Hepatocyte (in vitro differentiated cells): Measurements from ENCODE around the gene KDM4B.

ENCODE experiments used
- EZH2 ChIP-seq: fragments of 200-600 bp; sonication (generic); IDR thresholded peaks from 2 replicates; pipeline ENCODE4 v1.6.1; 2016; ENCODE audit warnings: antibody characterized with exemption, mild to moderate bottlenecking, borderline replicate concordance
- EZH2phosphoT487 ChIP-seq: fragments of 200-600 bp; sonication (generic); IDR thresholded peaks from one replicate; pipeline ENCODE4 v1.6.1; 2018; ENCODE audit warnings: antibody characterized with exemption, mild to moderate bottlenecking, low read depth, moderate library complexity; ENCODE audit not compliant: unreplicated experiment, severe bottlenecking
- TF ChIP-seq, protein P1 (sequence below): fragments of 200-600 bp; sonication (generic); IDR thresholded peaks from 2 replicates; pipeline ENCODE4 v1.5.1; 2016; ENCODE audit warnings: antibody characterized with exemption, mild to moderate bottlenecking; ENCODE audit not compliant: poor library complexity

DNA sequence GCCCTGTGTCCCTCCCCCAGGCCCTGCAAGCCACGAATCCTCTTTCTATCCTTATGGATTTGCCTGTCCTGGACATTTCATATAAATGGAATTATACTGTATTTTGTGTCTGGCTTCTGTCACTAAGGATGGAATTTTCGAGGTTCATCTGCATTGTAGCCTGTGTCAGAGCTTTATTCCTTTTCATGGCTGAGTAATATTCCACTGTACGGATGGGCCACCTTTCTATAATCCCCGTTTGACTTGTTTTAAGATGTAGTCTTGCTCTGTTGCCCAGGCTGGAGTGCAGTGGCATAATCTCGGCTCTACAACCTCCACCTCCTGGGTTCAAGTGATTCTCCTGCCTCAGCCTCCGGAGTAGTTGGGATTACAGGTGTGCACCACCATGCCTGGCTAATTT, 3.9 kb upstream of the KDM4B start:
- TF ChIP-seq, protein P1, sequence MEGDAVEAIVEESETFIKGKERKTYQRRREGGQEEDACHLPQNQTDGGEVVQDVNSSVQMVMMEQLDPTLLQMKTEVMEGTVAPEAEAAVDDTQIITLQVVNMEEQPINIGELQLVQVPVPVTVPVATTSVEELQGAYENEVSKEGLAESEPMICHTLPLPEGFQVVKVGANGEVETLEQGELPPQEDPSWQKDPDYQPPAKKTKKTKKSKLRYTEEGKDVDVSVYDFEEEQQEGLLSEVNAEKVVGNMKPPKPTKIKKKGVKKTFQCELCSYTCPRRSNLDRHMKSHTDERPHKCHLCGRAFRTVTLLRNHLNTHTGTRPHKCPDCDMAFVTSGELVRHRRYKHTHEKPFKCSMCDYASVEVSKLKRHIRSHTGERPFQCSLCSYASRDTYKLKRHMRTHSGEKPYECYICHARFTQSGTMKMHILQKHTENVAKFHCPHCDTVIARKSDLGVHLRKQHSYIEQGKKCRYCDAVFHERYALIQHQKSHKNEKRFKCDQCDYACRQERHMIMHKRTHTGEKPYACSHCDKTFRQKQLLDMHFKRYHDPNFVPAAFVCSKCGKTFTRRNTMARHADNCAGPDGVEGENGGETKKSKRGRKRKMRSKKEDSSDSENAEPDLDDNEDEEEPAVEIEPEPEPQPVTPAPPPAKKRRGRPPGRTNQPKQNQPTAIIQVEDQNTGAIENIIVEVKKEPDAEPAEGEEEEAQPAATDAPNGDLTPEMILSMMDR: no peak
- TF ChIP-seq EZH2 (no peak), EZH2phosphoT487 (no peak)
